HG02938 (cell line): Measurements from ENCODE around the gene SERPINB4.
"Not testable (repeated sequence)": the region's sequence is repeated elsewhere in the genome, so short reads cannot be mapped to it uniquely, and the experiment has no call there.

Experiments
- ATAC-seq: cut with Tn5 transposase; IDR thresholded peaks from one replicate; pipeline ENCODE4 v1.9.1; 2021; ENCODE audit warnings: mild to moderate bottlenecking, moderate library complexity; ENCODE audit not compliant: unreplicated experiment

The SERPINB4 gene

DNA sequence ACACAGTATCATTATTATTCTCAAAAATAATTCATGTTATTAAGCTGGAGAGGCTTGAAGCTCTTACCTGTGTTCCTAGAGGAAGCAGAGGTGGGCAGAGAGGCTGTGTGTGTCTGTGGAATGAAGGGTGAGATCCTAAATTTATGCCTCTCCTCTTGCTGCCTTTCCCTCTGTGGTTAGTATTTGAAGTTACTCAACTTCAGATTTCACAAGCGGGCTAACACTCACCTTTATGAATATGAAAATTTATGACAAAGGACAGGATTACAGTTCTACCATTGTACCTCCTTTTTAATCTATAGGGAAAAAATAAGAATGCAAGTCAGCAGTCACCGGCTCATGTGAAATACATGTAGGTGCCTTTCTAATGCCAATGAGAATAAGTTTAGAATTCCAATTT, at the start of gene SERPINB4:
SERPINB4 (minus strand) TSS at position 115 of the 400 bp plus-strand sequence. CDS start 679 bp downstream, outside the sequence.
- not testable (repeated sequence) for ATAC-seq

DNA sequence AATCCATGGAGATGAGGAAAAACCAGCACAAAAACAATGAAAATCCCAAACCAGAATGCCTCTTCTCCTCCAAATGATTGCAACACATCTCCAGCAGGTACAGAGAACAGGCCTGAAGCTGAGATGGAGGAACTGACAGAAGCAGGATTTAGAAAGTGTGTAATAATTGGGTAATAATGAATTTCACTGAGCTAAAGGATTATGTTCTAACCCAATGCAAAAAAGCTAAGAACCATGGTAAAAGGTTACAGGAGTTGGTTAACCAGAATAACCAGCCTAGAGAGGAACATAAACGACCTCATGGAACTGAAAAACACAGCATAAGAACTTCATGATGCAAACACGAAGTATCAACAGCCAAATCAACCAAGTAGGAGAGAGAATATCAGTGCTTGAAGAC, 45.0 kb upstream of the SERPINB4 start:
- ATAC-seq, result no peak

DNA sequence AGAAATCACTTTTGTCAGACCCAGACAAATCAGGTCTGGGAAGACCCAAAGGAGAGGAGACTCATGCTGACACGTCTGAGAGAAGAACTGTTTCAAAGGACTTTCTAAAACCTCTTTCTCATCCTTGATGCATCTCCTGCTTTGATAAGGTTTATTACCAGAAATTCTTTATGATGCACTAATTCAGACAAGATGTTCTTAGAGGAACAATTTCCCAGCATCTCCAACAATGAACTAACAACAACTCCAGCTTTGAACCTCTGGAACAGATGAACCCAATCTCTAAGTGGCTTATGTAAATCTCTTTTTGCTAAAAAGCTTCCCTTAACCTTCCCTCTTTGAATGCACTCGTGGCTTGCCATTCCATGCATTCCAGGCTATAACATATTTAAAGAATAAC, 42.8 kb upstream of the SERPINB4 start:
- no peak for ATAC-seq

DNA sequence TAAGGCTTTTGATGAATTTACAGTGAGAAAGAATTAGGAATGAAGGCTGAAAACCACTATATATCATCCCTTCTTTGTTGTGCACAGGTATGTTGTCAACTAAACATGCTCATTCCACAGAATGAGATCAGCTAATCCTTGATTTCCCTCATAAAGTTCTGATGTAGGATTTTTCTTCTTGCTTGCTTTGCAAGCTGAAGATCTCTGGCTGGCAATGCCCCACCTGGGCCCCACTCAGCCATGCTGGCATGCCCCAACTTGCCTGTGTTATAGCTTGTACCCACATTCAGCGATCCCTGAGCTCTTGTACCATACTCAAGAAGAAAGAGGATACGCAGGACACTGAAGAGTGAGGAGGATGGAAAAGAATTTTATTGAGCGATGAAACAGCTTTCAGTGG, 40.7 kb upstream of the SERPINB4 start:
- no peak for ATAC-seq

DNA sequence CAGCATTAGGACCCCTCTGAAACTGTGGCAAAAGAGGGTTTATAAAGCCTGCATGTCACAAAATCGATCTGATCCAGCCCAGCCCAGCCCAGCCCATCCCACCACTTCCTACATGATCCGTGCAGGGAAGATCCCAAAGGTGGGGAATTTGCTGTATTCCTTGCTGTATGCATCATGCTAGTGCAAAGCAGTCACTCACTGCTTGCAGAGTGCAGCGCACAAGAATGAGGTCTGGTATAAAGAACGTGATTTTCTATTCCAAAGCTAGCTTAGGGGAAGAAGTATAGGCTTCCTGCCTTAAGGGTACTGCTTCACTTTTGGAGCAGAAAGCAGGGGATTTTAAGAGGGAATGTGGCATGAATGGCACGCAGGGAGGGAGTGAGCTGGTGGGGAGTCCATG, 39.8 kb upstream of the SERPINB4 start:
- no peak for ATAC-seq

DNA sequence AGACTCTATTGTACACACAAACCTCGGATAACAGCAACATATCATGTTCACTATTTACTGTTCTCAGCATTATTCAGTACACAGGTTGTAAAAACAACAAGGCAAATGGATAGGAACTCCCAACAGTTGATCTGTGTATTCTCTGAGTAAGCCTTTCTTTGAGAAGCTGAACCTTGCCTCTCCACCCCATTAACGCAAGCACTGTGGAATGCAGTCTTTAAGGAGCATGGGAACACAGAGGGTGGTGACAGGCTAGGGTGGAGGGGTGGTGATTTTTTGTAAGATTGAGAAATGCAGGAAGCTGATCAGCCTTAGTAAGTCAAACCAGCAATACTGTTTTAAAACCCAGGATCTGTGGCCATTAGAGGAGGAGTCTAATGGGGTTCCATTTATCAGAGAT, 39.1 kb upstream of the SERPINB4 start:
- ATAC-seq, result no peak

DNA sequence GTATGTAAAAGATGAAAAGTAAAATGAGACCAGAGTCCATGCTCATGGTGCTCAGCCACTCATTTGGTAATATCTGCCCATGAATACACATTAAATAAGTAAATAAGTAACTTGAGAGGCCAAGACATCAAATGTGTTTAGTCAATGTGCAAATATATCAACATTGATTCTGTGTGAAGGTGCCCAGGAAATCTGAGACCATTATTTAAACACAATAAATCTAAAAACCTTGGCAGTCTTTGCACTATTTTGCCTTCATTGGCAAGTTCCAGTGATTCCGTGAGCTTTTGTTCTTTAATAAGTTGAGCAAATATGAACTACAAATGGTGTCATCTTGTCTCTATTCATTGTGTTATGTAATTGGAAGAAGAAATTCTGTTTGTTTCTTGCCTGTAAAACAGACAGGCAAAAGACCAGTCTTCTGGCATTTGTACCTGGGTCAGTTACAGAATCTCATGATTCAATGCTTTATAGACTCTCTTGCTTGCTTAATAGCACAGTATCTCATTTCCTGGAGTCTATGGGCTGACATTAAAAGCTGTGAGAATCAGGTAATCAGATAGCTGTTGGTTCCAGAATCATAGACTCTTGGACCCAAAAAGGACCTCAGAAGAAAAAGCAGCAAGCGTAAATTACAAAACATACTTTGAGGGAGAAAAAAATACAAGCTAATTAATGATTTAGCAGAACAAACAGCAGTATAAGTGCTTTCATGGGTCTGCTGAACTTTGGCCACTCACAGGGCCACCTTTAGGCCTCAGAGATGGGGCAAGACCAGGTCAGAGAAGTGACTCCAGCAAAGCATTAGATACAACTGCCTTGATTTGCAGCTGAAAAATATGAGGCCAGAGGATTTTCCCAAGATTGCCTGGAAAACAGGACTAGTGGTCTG, 37.6 kb upstream of the SERPINB4 start:
- no peak for ATAC-seq

DNA sequence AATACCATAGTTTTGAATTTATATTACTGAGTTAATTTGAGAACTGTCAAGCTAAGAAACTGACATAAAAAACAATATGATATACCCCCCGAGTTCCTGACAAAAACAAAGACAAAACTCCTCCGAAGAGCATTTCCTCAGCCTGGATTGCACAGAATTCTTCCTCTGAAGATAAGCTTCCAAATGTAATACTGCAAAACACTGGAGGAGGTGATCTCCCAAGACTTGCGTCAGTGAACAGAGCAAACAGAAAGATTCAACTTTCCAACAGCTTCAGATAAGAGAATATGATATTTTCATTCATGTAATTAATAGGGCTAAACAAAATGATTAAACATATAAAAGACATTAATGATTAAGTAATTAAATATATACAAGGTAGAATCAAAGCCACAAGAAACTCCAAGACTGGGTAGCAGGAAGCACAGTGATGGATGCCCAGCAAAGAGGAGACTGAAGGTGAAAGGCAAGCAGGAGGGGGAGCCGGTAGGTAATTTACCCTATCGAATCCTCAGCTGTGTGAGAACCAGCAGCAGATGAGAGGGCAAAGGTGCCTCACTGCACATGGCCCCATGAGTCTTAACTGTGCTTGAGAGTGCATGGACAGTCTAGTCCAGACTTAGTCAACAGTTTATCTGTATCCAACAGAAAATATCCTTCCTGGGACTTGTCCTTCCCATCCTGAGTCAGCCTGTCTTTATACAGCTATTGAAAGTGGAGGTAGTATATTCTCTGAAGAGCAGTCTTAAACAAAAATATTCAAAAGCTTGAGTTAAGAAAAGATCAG, 36.0 kb upstream of the SERPINB4 start:
- ATAC-seq, result no peak

DNA sequence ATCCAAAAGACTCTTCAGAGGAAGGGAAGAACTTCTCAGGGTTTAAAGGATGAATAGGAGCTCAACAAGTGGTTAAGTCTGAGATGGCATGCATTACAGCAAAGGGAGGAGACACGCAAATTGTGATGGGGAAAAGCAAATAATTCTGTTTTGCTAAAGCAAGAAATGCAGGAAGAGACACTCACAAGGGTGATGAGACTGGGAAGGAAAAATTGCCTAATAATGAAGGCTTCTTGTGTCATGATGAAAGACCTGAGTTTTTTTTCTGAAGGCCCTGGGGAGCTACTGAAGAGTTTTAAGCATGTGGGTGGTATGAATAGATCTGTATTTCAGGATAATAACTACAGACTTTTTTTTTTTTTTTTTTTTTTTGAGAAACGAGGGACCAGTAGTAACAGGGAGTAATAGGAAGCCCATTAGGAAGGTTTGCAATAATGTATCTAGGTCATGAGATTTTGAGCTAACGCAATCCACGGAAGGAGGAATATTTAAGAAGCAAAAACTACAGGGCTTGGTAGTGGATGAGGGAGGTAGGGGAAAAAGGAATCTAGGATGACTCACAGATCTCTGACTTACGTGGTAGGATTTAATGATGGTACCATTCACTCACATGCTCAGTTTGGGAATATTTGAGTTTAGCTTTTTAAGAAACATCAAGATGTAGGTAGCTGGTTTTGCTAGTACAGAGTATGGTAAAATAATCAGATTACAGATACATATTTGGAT, 33.6 kb upstream of the SERPINB4 start:
- no peak for ATAC-seq

DNA sequence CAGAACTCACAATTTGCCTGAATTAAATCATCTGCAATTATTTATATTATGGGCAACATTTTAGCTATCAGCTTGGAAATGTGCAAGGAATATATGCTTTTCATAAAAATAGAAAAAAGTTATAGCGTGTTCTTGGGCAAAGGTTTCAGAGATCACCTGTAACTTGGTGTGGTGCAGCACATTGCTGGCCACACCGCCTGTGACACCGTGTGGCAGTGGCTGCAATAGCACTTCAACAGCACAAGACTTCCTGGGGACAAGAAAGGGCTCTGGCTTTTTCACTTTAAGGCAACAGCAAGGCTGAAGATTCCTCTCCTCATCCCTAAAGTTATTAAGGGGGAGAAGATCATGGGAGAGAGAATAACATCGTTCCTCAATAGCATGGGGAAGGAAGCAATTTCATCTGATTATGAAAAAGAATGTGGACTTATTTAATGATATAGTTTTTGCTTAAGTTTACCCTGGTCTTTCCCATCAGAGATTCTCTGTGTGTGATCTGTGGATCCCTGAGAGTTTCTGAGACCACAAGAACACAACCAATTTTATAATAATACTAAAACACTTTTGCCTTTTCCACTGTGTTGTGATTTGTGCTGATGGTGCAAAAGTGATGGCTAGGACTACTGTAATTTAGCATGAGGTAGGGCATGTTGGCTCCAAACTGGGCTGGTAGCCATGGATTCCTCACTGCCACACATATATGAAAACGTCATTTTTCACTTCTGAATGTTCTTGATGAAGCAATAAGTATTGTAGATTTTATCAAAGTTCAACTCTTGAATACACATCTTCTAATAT, 32.7 kb upstream of the SERPINB4 start:
- peak; percentile 54 for ATAC-seq

DNA sequence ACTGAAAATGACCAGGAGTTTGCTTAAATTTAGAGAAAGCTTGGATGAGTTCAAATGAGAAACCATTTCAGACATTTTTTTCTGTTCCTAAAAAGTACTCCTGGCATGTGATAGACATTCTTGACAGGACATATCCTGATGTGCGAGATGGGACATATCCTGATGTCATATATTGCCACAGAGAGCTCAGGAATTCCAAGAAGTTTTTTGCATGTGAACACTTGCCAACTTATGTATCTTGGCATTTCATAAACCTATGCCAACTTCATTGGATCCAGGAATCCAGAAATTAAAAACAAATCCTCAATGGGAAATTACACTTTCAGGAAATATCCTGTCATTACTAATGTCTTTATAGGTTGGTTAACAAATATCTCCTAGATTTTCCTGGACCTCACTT, 20.5 kb upstream of the SERPINB4 start:
- ATAC-seq, result no peak

DNA sequence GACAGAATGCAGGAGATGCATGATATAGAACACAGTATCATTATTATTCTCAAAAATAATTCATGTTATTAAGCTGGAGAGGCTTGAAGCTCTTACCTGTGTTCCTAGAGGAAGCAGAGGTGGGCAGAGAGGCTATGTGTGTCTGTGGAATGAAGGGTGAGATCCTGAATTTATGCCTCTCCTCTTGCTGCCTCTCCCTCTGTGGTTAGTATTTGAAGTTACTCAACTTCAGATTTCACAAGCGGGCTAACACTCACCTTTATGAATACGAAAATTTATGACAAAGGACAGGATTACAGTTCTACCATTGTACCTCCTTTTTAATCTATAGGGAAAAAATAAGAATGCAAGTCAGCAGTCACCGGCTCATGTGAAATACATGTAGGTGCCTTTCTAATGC, 17.7 kb upstream of the SERPINB4 start, which contains the start of gene SERPINB3:
SERPINB3 (minus strand) TSS at position 144 of the 400 bp plus-strand sequence. CDS start 677 bp downstream, outside the sequence.
- not testable (repeated sequence) for ATAC-seq

DNA sequence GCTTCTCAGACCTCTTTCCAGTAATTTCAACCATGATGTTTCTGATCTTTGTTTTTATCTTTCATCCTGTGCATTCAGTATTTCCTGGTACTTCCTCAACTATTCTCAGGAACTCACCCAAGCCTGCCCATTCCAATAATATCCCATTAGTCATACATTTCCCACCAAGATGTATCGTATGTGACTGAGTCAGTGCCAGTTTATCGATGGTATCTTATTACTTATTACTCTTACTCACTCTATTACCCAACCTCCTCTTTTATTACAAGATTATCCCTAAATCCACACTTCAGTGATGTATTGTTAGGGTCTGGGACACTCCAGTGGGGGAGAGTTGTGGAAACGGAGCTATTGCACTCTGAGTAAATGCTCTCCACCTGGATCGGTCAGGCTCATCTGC, 14.9 kb upstream of the SERPINB4 start:
- ATAC-seq, result not testable (repeated sequence)

DNA sequence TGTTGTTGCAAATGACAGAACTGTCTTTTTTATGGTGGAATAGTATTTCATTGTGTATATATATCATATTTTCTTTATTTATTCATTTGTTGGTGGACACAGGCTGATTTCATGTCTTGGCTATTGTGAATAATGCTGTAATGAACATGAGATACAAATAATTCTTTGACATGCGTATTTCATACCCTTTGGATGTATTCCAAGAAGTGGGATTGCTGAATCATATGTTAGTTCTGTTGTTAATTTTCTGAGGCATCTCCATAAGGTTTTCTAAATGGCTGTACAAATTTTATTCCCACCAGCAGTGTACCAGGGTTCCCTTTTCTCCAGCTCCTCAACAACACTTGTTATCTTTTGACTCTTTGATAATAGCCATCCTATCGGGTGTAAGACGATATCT, 6.2 kb upstream of the SERPINB4 start:
- ATAC-seq, result not testable (repeated sequence)

DNA sequence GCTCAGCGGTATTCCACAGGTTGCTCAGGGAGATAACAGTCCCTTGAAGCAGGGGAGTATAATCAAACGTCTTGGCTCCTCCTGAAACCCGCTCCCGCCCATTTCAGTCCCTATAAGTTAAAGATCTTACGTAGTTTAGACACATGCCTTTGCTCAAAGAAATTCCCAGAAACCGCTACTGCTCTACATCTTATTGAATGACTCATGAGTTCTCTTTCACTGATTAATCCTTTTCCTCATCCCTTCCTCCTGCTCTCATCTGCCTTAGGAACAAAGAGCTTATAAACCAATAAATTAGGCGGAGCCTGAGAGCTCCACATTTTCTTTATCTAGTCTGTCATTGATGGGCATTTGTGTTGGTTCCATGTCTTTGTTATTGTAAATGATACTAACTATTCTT, 4.2 kb upstream of the SERPINB4 start:
- ATAC-seq, result no peak

DNA sequence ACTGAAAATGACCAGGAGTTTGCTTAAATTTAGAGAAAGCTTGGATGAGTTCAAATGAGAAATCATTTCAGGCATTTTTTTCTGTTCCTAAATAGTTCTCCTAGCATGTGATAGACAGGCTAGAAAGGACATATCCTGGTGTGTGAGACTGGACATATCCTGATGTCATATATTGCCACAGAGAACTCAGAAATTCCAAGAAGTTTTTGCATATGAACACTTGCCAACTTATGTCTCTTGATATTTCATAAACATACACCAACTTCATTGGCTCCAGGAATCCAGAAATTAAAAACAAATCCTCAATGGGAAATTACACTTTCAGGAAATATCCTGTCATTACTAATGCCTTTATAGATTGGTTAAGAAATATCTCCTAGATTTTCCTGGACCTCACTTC, 2.9 kb upstream of the SERPINB4 start:
- ATAC-seq, result no peak

DNA sequence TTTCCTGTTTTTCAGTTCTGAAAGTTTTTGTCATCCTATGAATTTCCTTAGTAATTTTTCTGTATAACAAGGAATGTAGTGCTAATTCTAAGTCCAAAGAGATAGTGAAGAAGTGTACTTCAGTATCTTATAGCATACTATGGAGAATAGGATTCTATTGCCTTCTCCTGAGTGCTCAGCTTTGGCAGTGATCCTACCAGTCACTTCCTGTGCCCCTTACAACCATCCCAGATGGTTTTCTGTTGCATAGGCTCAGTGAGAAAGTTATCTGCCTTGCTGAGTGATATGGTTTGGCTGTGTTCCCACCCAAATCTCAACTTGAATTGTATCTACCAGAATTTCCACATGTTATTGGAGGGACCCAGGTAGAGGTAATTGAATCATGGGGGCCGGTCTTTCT, 638 bp upstream of the SERPINB4 start:
- not testable (repeated sequence) for ATAC-seq

DNA sequence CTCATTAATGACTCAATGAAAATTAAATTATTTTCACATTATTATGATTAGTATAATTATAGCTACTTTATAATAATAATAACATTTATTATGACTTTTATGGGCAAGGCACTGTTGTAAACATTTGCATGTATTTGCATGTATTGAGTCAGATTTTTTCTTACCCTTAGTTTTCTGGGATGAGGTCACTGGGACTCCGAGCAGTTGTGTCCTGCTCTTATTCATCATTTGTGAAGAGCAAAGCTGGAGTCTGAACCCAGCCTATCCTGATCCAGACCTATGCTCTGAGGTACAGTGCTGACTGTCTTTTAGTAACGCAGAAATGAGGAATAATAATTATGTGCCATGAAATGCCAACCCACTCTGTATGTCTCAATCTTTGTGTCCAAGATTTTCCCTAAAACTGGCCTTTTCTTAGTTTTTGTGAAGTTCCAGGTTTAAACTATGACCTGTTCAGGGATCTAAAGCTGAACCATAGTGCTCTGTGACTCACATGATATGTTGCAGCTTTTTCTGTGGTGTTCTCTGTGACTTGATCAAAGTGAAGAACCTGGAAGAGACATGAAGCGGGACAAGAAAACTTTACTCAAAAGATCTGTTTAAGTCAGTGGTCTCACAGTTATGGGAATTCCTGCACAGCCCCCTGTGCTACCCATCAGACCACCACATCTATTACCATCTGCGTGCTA, 1.2 kb downstream of the SERPINB4 start:
- ATAC-seq, result not testable (repeated sequence)

DNA sequence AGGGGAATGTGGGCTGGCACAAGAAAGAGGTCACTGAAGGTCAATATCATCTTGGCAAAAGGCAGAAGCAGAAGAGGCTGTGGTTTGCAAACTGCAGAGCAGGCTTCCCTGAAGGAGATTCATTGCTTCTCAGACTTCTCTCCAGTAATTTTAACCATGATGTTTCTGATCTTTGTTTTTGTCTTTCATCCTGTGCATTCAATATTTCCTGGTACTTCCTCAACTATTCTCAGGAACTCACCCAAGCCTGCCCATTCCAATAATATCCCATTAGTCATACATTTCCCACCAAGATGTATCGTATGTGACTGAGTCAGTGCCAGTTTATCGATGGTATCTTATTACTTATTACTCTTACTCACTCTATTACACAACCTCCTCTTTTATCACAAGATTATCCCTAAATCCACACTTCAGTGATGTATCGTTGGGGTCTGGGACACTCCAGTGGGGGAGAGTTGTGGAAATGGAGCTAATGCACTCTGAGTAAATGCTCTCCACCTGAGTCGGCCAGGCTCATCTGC, 2.8 kb downstream of the SERPINB4 start:
- ATAC-seq, result not testable (repeated sequence)
